Measurements from ENCODE around the gene NUBP1. TPM values are rescaled to one million over a fixed set of nuclear protein-coding genes. Genes with fewer than 3 reads are reported as not detected.

The NUBP1 gene
- polyA plus RNA-seq, 3 donors = 52.8 to 56.6 (median 54.3) TPM

GRCh38 chr16:10731790-10732189 is 11.9 kb upstream of the NUBP1 start:
- Histone ChIP-seq H2AFZ (ENCODE audit: insufficient read depth, low read depth, low read length, poor library complexity, severe bottlenecking) (no peak overlapping the region), H3K4me1 (ENCODE audit: control insufficient read depth in 1 of 2, insufficient read depth in 2 of 2, low read length in 2 of 2) (no peaks in the 10 kb centered on the region), H3K27ac (ENCODE audit: low read depth in 1 of 2, low read length in 2 of 2) (no peak overlapping the region), H3K79me2 (ENCODE audit: insufficient read depth, low read length) (no peaks in the 10 kb centered on the region), H3K9ac (ENCODE audit: insufficient read depth, low read length, poor library complexity, severe bottlenecking) (no peak overlapping the region), H3K36me3 (replicated peaks in 1 of 2; ENCODE audit: control insufficient read depth in 1 of 2, insufficient read depth in 2 of 2, low read length in 2 of 2) (no peaks in the 10 kb centered on the region), H3K27me3 (ENCODE audit: control insufficient read depth in 2 of 2, insufficient read depth in 2 of 2, low read length in 2 of 2) (no peaks in the 10 kb centered on the region), H3K9me3 (replicated peaks in 1 of 2; ENCODE audit: control insufficient read depth in 1 of 2, insufficient read depth in 1 of 2, low read length in 2 of 2) (no peaks in the 10 kb centered on the region), H3K4me2 (replicated peaks; ENCODE audit: extremely low read depth, low read length, poor library complexity, severe bottlenecking) (no peak overlapping the region), H3K4me3 (replicated peaks in 1 of 3; ENCODE audit: low read depth in 2 of 3, low read length in 3 of 3) (no peak overlapping the region), H4K20me1 (ENCODE audit: insufficient read depth, low read length) (no peaks in the 10 kb centered on the region)
- H3K4me3 Mint-ChIP-seq = no peak overlapping the region
- WGBS (ENCODE audit: insufficient coverage) = 95% methylated on average over 7 of the region's 7 CpGs
- no peak for DNase-seq
- peaks cover 0 to 2% (median 0%) of the 10 kb centered on the region in 7 donors for H3K9me3 Mint-ChIP-seq
- no peak overlapping the region for H3K27ac Mint-ChIP-seq
- intact Hi-C loops (cut with micrococcal nuclease) = loop anchor here in 1 of 2 donors (5.0 kb wide), 1 partner anchor 474 kb away; no protein-coding TSS in a partner anchor
- H3K27me3 Mint-ChIP-seq (ENCODE audit: low read depth in 3 of 3) = no peaks in the 10 kb centered on the region
- TF ChIP-seq CTCF (IDR thresholded peaks at IDR 0.05) = no peak
- no peaks in the 10 kb centered on the region for H3K4me1 Mint-ChIP-seq
- no peaks in the 10 kb centered on the region for H3K36me3 Mint-ChIP-seq

GRCh38 chr16:10737068-10737625 is 6.5 kb upstream of the NUBP1 start:
- no peaks in the 10 kb centered on the region for H4K20me1 ChIP-seq (ENCODE audit: insufficient read depth, low read length)
- DNase-seq = peak; percentile 65 to 78 (median 73)

More at GRCh38 chr16:10737068-10737625, 6.5 kb upstream of the NUBP1 start:
- Histone ChIP-seq H3K36me3 (replicated peaks in 1 of 2; ENCODE audit: control insufficient read depth in 1 of 2, insufficient read depth in 2 of 2, low read length in 2 of 2) (no peaks in the 10 kb centered on the region), H3K9ac (ENCODE audit: insufficient read depth, low read length, poor library complexity, severe bottlenecking) (no peak overlapping the region), H3K79me2 (ENCODE audit: insufficient read depth, low read length) (no peaks in the 10 kb centered on the region), H3K27me3 (ENCODE audit: control insufficient read depth in 2 of 2, insufficient read depth in 2 of 2, low read length in 2 of 2) (no peaks in the 10 kb centered on the region), H3K4me2 (replicated peaks; ENCODE audit: extremely low read depth, low read length, poor library complexity, severe bottlenecking) (peak overlapping the region; percentile 40), H3K4me1 (ENCODE audit: control insufficient read depth in 1 of 2, insufficient read depth in 2 of 2, low read length in 2 of 2) (peaks cover 24 to 26% of the 10 kb centered on the region in 2 donors), H3K27ac (ENCODE audit: low read depth in 1 of 2, low read length in 2 of 2) (peak overlapping the region in 1 of 2 donors; percentile 54), H3K9me3 (replicated peaks in 1 of 2; ENCODE audit: control insufficient read depth in 1 of 2, insufficient read depth in 1 of 2, low read length in 2 of 2) (no peaks in the 10 kb centered on the region), H2AFZ (ENCODE audit: insufficient read depth, low read depth, low read length, poor library complexity, severe bottlenecking) (no peak overlapping the region), H3K4me3 (replicated peaks in 1 of 3; ENCODE audit: low read depth in 2 of 3, low read length in 3 of 3) (peak overlapping the region in 1 of 3 experiments; percentile 56)
- Mint-ChIP-seq H3K9me3 (peaks cover 0 to 3% (median 0%) of the 10 kb centered on the region in 7 donors), H3K4me3 (peak overlapping the region; percentile 64 to 76), H3K36me3 (peaks cover 0 to 4% of the 10 kb centered on the region in 2 donors), H3K4me1 (peaks cover 20% of the 10 kb centered on the region), H3K27me3 (ENCODE audit: low read depth in 3 of 3) (peaks cover 0 to 5% (median 2%) of the 10 kb centered on the region in 3 donors), H3K27ac (peak overlapping the region in 6 of 7 donors; percentile 35 to 93 (median 82))
- intact Hi-C loops (cut with micrococcal nuclease) = loop anchor here (2.0 to 5.0 kb wide), 3 partner anchors 105 to 480 kb away; no protein-coding TSS in a partner anchor
- 20% methylated on average over 2 of the region's 12 CpGs for WGBS (ENCODE audit: insufficient coverage)
- peak; percentile 95 for TF ChIP-seq CTCF (IDR thresholded peaks at IDR 0.05)
